ENCODE results near the gene INO80. TPM values are rescaled to one million over a fixed set of nuclear protein-coding genes. Genes with fewer than 3 reads are reported as not detected.

Gene INO80
- total RNA-seq, 2 donors from 2014 or later: 14.8 to 17.5 TPM

GRCh38 chr15:40992825-40993224 is 123.3 kb downstream of the INO80 start:
- no peak overlapping the region for H3K4me3 ChIP-seq (ENCODE audit: low read length)
- H3K9me3 ChIP-seq (ENCODE audit: control insufficient read depth, low read length): peaks cover 6% of the 10 kb centered on the region
- TF ChIP-seq CTCF (conservative IDR thresholded peaks at IDR 0.05): no peak
- Mint-ChIP-seq H3K4me3 (no peak overlapping the region), H3K9me3 (no peaks in the 10 kb centered on the region), H3K4me1 (peaks cover 10% of the 10 kb centered on the region), H3K27me3 (ENCODE audit: insufficient read depth) (no peaks in the 10 kb centered on the region), H3K36me3 (ENCODE audit: low read depth) (peaks cover 63% of the 10 kb centered on the region), H3K27ac (peak overlapping the region; percentile 52)
- WGBS, 2 experiments (ENCODE audit: insufficient coverage in 1 of 2, insufficient read length in 1 of 2): 94 to 98% methylated on average over 5 of the region's 5 CpGs
- no peak for DNase-seq
- H3K27ac ChIP-seq (ENCODE audit: low read depth, low read length): no peak overlapping the region
- peaks cover 6% of the 10 kb centered on the region for H3K4me1 ChIP-seq (ENCODE audit: control insufficient read depth, insufficient read depth, low read length)
- peak overlapping the region; percentile 23 for H3K9ac ChIP-seq (ENCODE audit: extremely low read depth, low read length, poor library complexity, severe bottlenecking)
- no peaks in the 10 kb centered on the region for H3K27me3 ChIP-seq (ENCODE audit: control insufficient read depth, insufficient read depth, low read length, poor library complexity, severe bottlenecking)
- peaks cover 80% of the 10 kb centered on the region for H3K36me3 ChIP-seq (ENCODE audit: control insufficient read depth, insufficient read depth, low read length)

GRCh38 chr15:40992241-40992741 is 123.8 kb downstream of the INO80 start:
- H3K27me3 ChIP-seq (ENCODE audit: control insufficient read depth, insufficient read depth, low read length, poor library complexity, severe bottlenecking): no peaks in the 10 kb centered on the region
- no peak overlapping the region for H3K27ac ChIP-seq (ENCODE audit: low read depth, low read length)
- H3K9me3 ChIP-seq (ENCODE audit: control insufficient read depth, low read length): peaks cover 6% of the 10 kb centered on the region
- peaks cover 6% of the 10 kb centered on the region for H3K4me1 ChIP-seq (ENCODE audit: control insufficient read depth, insufficient read depth, low read length)
- no peak for TF ChIP-seq CTCF (conservative IDR thresholded peaks at IDR 0.05)
- Mint-ChIP-seq H3K4me1 (peaks cover 10% of the 10 kb centered on the region), H3K27me3 (ENCODE audit: insufficient read depth) (no peaks in the 10 kb centered on the region), H3K9me3 (no peaks in the 10 kb centered on the region), H3K27ac (peak overlapping the region; percentile 52), H3K36me3 (ENCODE audit: low read depth) (peaks cover 64% of the 10 kb centered on the region), H3K4me3 (no peak overlapping the region)
- H3K4me3 ChIP-seq (ENCODE audit: low read length): no peak overlapping the region
- WGBS, 2 experiments (ENCODE audit: insufficient coverage in 1 of 2, insufficient read length in 1 of 2): 75 to 100% methylated on average over 1 of the region's 1 CpG
- peaks cover 81% of the 10 kb centered on the region for H3K36me3 ChIP-seq (ENCODE audit: control insufficient read depth, insufficient read depth, low read length)
- DNase-seq: no peak
- peak overlapping the region; percentile 37 for H3K9ac ChIP-seq (ENCODE audit: extremely low read depth, low read length, poor library complexity, severe bottlenecking)

- Histone ChIP-seq H3K27ac (ENCODE audit: low read depth, low read length) (no peak overlapping the region), H3K36me3 (ENCODE audit: control insufficient read depth, insufficient read depth, low read length) (peaks cover 81% of the 10 kb centered on the region), H3K4me3 (ENCODE audit: low read length) (no peak overlapping the region), H3K9ac (ENCODE audit: extremely low read depth, low read length, poor library complexity, severe bottlenecking) (no peak overlapping the region), H3K4me1 (ENCODE audit: control insufficient read depth, insufficient read depth, low read length) (peaks cover 6% of the 10 kb centered on the region), H3K27me3 (ENCODE audit: control insufficient read depth, insufficient read depth, low read length, poor library complexity, severe bottlenecking) (no peaks in the 10 kb centered on the region), H3K9me3 (ENCODE audit: control insufficient read depth, low read length) (peaks cover 6% of the 10 kb centered on the region)
- peak; percentile 58 for DNase-seq
- Mint-ChIP-seq H3K27me3 (ENCODE audit: insufficient read depth) (no peaks in the 10 kb centered on the region), H3K27ac (peak overlapping the region; percentile 52), H3K4me1 (peaks cover 10% of the 10 kb centered on the region), H3K4me3 (no peak overlapping the region), H3K9me3 (no peaks in the 10 kb centered on the region), H3K36me3 (ENCODE audit: low read depth) (peaks cover 66% of the 10 kb centered on the region)
- TF ChIP-seq CTCF (conservative IDR thresholded peaks at IDR 0.05): no peak
- WGBS, 2 experiments (ENCODE audit: insufficient coverage in 1 of 2, insufficient read length in 1 of 2): 84 to 97% methylated on average over 3 of the region's 3 CpGs
Observed at GRCh38 chr15:40991355-40991754, 124.7 kb downstream of the INO80 start.
